K562 (cell line): ENCODE results near the gene POLR2L. TPM values are rescaled to one million over a fixed set of nuclear protein-coding genes. Genes with fewer than 3 reads are reported as not detected.

ENCODE experiments used
- ATAC-seq: fragments of 200-7000 bp; cut with Tn5 transposase; 3 replicates; pipeline ENCODE4 v1.9.1; 2020; ENCODE audit warnings: moderate library complexity
- BruUV-seq: library from RNA; stranded (reverse); fragments of 400-500 nt; replicated peaks from 2 replicates; lab custom pipeline; 2021; lab: Mats Ljungman, UMichigan
- CTCF ChIA-PET: fragments of 300-600 bp; formaldehyde crosslinking; extraction: SDS; loops from one replicate; lab custom pipeline; 2021; ENCODE audit warnings: low intra/inter-chr PET ratio; lab: Yijun Ruan, JAX
- POLR2A ChIA-PET: fragments of 300-600, 350-650 bp; sonication (Branson Sonifier 250); formaldehyde crosslinking; extraction: SDS; loops from one replicate; lab custom pipeline; 2021; ENCODE audit warnings: antibody characterized with exemption, inconsistent platforms; lab: Yijun Ruan, JAX
- DNase-seq, 4 experiments: peaks; one replicate each; pipeline versions ENCODE4 v3.0.0 to v3.0.0-alpha.2; 2011 to 2018; ENCODE audit warnings: low spot score in 3 of 4, mixed read lengths in 3 of 4; ENCODE audit errors: extremely low read depth in 1 of 4
- FAIRE-seq: peaks from 2 replicates; lab custom pipeline; 2011; peaks lifted over from hg19 to GRCh38; lab: Jason Lieb, UNC
- H2AFZ ChIP-seq: 2 replicates; pipeline ENCODE4 v1.6.0; 2011; ENCODE audit warnings: low read depth, low read length, control low read depth, inconsistent platforms
- H3K27ac ChIP-seq: fragments of 200-600 bp; 3 replicates; pipeline ENCODE4 v1.8.0; 2011; ENCODE audit warnings: low read depth, mild to moderate bottlenecking, control low read depth, inconsistent platforms, low read length, moderate library complexity, mixed read lengths; ENCODE audit errors: extremely low read depth
- H3K27me3 ChIP-seq, 2 experiments: fragments of 300-600 bp in 1 of 2; 2 replicates in 1 of 2; 3 replicates in 1 of 2; pipeline versions ENCODE4 v1.6.0 to v1.8.0; 2011; ENCODE audit warnings: inconsistent platforms in 2 of 2, low read length in 2 of 2, mild to moderate bottlenecking in 1 of 2, mixed read lengths in 1 of 2, moderate library complexity in 1 of 2; ENCODE audit not compliant: control insufficient read depth in 2 of 2, insufficient read depth in 2 of 2
- H3K36me3 ChIP-seq: fragments of 300-600 bp; 3 replicates; pipeline ENCODE4 v1.8.0; 2011; ENCODE audit warnings: mild to moderate bottlenecking, low read length, inconsistent platforms; ENCODE audit not compliant: control insufficient read depth, insufficient read depth
- H3K4me1 ChIP-seq, 2 experiments: fragments of 200-600 bp in 1 of 2; replicated peaks in 1 of 2; 2 replicates in 1 of 2; 3 replicates in 1 of 2; pipeline versions ENCODE4 v1.5.1 to v1.8.0; 2011; ENCODE audit warnings: inconsistent platforms in 2 of 2, low read length in 2 of 2, mild to moderate bottlenecking in 1 of 2, mixed read lengths in 1 of 2, moderate library complexity in 1 of 2; ENCODE audit not compliant: control insufficient read depth in 2 of 2, insufficient read depth in 2 of 2
- H3K4me2 ChIP-seq: 2 replicates; pipeline ENCODE4 v1.6.1; 2011; ENCODE audit warnings: low read length, control low read depth, inconsistent platforms, mixed read lengths; ENCODE audit not compliant: insufficient read depth
- H3K4me3 ChIP-seq: fragments of 200-600 bp; sonication (generic), shearing (Covaris generic); 2 replicates; pipeline ENCODE4 v1.5.1; 2016; ENCODE audit warnings: control low read depth, inconsistent platforms
- H3K79me2 ChIP-seq: fragments of 200-600 bp; 3 replicates; pipeline ENCODE4 v1.8.0; 2011; ENCODE audit warnings: low read length, inconsistent platforms; ENCODE audit not compliant: control insufficient read depth, insufficient read depth
- H3K9ac ChIP-seq, 2 experiments: 2 replicates each; pipeline versions ENCODE4 v1.6.0 to v1.6.1; 2011; ENCODE audit warnings: low read depth in 2 of 2, low read length in 2 of 2, control low read depth in 1 of 2, inconsistent platforms in 1 of 2, mild to moderate bottlenecking in 1 of 2, mixed read lengths in 1 of 2; ENCODE audit not compliant: insufficient read depth in 1 of 2
- H3K9me1 ChIP-seq: one replicate; pipeline ENCODE4 v1.6.0; 2011; ENCODE audit warnings: inconsistent platforms, mild to moderate bottlenecking, low read length, moderate library complexity; ENCODE audit not compliant: control insufficient read depth, insufficient read depth
- H3K9me3 ChIP-seq: replicated peaks from 2 replicates; pipeline ENCODE4 v1.5.1; 2011; ENCODE audit warnings: low read depth, low read length, inconsistent platforms; ENCODE audit not compliant: control insufficient read depth, insufficient read depth
- H4K20me1 ChIP-seq: replicated peaks from 2 replicates; pipeline ENCODE4 v1.6.1; 2011; ENCODE audit warnings: low read length, inconsistent platforms, mixed read lengths; ENCODE audit not compliant: control insufficient read depth, insufficient read depth
- ARID4B ChIP-seq: sonication (generic); formaldehyde crosslinking; IDR thresholded peaks from 2 replicates; pipeline ENCODE4 v1.8.0; 2022; ENCODE audit warnings: mild to moderate bottlenecking, missing genetic modification reagents
- BCL6 ChIP-seq: fragments of 250-450 bp; sonication (Bioruptor Pico); IDR thresholded peaks from 2 replicates; pipeline ENCODE4 v1.4.0; 2020
- ETS2 ChIP-seq: IDR thresholded peaks from 2 replicates; pipeline ENCODE4 v1.6.1; 2016; ENCODE audit warnings: borderline replicate concordance, missing genetic modification characterization, mild to moderate bottlenecking, moderate library complexity, missing compliant biosample characterization; ENCODE audit not compliant: poor library complexity, severe bottlenecking
- MCM5 ChIP-seq: fragments of 450-650 bp; IDR thresholded peaks from 2 replicates; pipeline ENCODE4 v1.6.1; 2016; ENCODE audit warnings: low read depth
- PTBP1 ChIP-seq: fragments of 200-400 bp; formaldehyde crosslinking; IDR thresholded peaks from 2 replicates; pipeline ENCODE4 v1.6.1; 2017; ENCODE audit warnings: low read depth, low read length
- RBM14 ChIP-seq: fragments of 200-400 bp; formaldehyde crosslinking; IDR thresholded peaks from 2 replicates; pipeline ENCODE4 v1.6.1; 2018; ENCODE audit warnings: low read depth, mild to moderate bottlenecking, low read length, moderate library complexity, borderline replicate concordance; ENCODE audit not compliant: insufficient read depth
- RREB1 ChIP-seq: fragments of 250-450 bp; sonication (Bioruptor Pico); IDR thresholded peaks from 2 replicates; pipeline ENCODE4 v1.4.0; 2020
- SP1 ChIP-seq: sonication (generic); formaldehyde crosslinking; IDR thresholded peaks from 2 replicates; pipeline ENCODE4 v1.8.1; 2022; ENCODE audit warnings: mild to moderate bottlenecking, missing genetic modification reagents
- WGBS: fragments of 100-300 bp; shearing (Covaris generic); methylation state at CpG from one replicate; pipeline ENCODE4 v1.1.6; 2016; ENCODE audit warnings: low coverage, mixed read lengths; ENCODE audit not compliant: insufficient coverage; ENCODE audit errors: missing lambda C conversion rate; 5-methylcytosine and 5-hydroxymethylcytosine counted together
- in situ Hi-C: fragments of 300-500 bp; cut with MboI; formaldehyde crosslinking; loops from 4 replicates; pipeline ENCODE4 v1.15.0; 2018; ENCODE audit warnings: inconsistent platforms, mixed read lengths
- intact Hi-C: fragments of 100-400 bp; cut with micrococcal nuclease; formaldehyde crosslinking; loops from 2 replicates; pipeline ENCODE4 v1.14.2; 2022
- polyA plus RNA-seq, 8 experiments: library from polyadenylated mRNA; depleted of rRNA in 4 of 8; stranded (reverse) in 5 of 8; unstranded in 3 of 8; fragments of >200 nt; fragmentation: Nextera tagmentation in 2 of 8; fragmentation: Illumina TruSeq in 1 of 8; extraction: Ambion mirVana in 2 of 8; extraction: Trizol in 1 of 8; gene quantifications; 2 replicates each; pipeline versions ENCODE4 v1.2.1 to v1.2.3, GENCODE V29; 2011 to 2014; ENCODE audit warnings: inconsistent platforms in 1 of 8, missing spikeins in 1 of 8
- total RNA-seq, 7 experiments: library from RNA; depleted of rRNA in 6 of 7; stranded (reverse); fragments of >200 nt in 6 of 7; fragmentation: Illumina TruSeq in 2 of 7; extraction: Trizol in 2 of 7; gene quantifications; 2 replicates each; pipeline versions ENCODE4 v1.2.1 to v1.2.3, GENCODE V29; 2011 to 2021; ENCODE audit warnings: low replicate concordance in 1 of 7

Gene POLR2L
- total and polyA plus RNA-seq, 9 of the 15 experiments (the other 6 are each of a cell fraction or from before 2014, with no cell fraction given) = 38.3 to 688 (median 108) TPM

GRCh38 chr11:813456-814096 lies 28.8 kb downstream of the POLR2L start:
- DNase-seq (peak in 1 of 4 experiments; percentile 56), ATAC-seq (peak; percentile 3; the same call in 2 of the 3 replicates), FAIRE-seq (no peak)
- H2AFZ ChIP-seq = no peak overlapping the region
- peak overlapping the region; percentile 39 for H3K27ac ChIP-seq
- H3K36me3 ChIP-seq = peaks cover 48% of the 10 kb centered on the region
- BruUV-seq = no TSS peak
- CTCF ChIA-PET = no interaction called here
- H4K20me1 ChIP-seq = peaks cover 24% of the 10 kb centered on the region
- peak overlapping the region in 1 of 2 experiments; percentile 84; a peak in 2 of 4 replicates for H3K9ac ChIP-seq
- no peaks in the 10 kb centered on the region for H3K27me3 ChIP-seq
- POLR2A ChIA-PET = interaction anchor here (0.6 to 2.5 kb wide), 4 partner anchors 9 to 61 kb away, joined by 3 to 12 read pairs (median 3); no protein-coding TSS in a partner anchor
- H3K4me3 ChIP-seq = no peak overlapping the region
- in situ Hi-C loops = no loop called here
- peaks cover 17 to 48% of the 10 kb centered on the region in 2 experiments; a peak in 4 of 5 replicates for H3K4me1 ChIP-seq
- WGBS = 79% methylated on average over 9 of the region's 9 CpGs
- intact Hi-C loops = no loop called here
- H3K79me2 ChIP-seq = peaks cover 50% of the 10 kb centered on the region
- H3K9me3 ChIP-seq = no peaks in the 10 kb centered on the region
- peaks cover 3% of the 10 kb centered on the region for H3K9me1 ChIP-seq
- H3K4me2 ChIP-seq = no peak overlapping the region
- no peak for TF ChIP-seq ARID4B (CRISPR knock-in tag)
- TF ChIP-seq SP1 (CRISPR knock-in tag) = 0 out of 2 replicates have a peak, but pooled peaks have one; percentile 34
- no peak for TF ChIP-seq BCL6
- TF ChIP-seq PTBP1 = 0 out of 2 replicates have a peak, but pooled peaks have one; percentile 18
- no peak for TF ChIP-seq MCM5
- TF ChIP-seq RBM14 = no peak
- no peak for TF ChIP-seq ETS2 (tag)
- no peak for TF ChIP-seq RREB1 (CRISPR knock-in tag)
